ENCODE results near the gene RXFP3.
"Not testable (repeated sequence)": the region's sequence is repeated elsewhere in the genome, so short reads cannot be mapped to it uniquely, and the experiment has no call there.

The RXFP3 gene

GRCh38 chr5:33936381-33937016 is at the start of gene RXFP3:
Gene RXFP3 (plus strand): TSS chr5:33936386. CDS start chr5:33936741, 355 bp downstream.
- H3K4me1 Mint-ChIP-seq (ENCODE audit: low read depth), result peaks cover 8% of the 10 kb centered on the region
- H3K36me3 Mint-ChIP-seq (ENCODE audit: low read depth), result no peaks in the 10 kb centered on the region
- H3K9me3 Mint-ChIP-seq, result no peaks in the 10 kb centered on the region
- H3K27ac Mint-ChIP-seq, result no peak within 1 kb of the TSS
- H3K4me3 Mint-ChIP-seq, result no peak within 1 kb of the TSS
- peaks cover 59% of the 10 kb centered on the region for H3K27me3 Mint-ChIP-seq

GRCh38 chr5:33887268-33887667 is 48.9 kb upstream of the RXFP3 start:
- Mint-ChIP-seq H3K4me3 (no peak overlapping the region), H3K4me1 (ENCODE audit: low read depth) (peaks cover 6% of the 10 kb centered on the region), H3K27ac (no peak overlapping the region), H3K36me3 (ENCODE audit: low read depth) (no peaks in the 10 kb centered on the region), H3K9me3 (no peaks in the 10 kb centered on the region), H3K27me3 (peaks cover 28% of the 10 kb centered on the region)

GRCh38 chr5:33888587-33888986 is 47.6 kb upstream of the RXFP3 start:
- no peak overlapping the region for H3K27ac Mint-ChIP-seq
- peaks cover 42% of the 10 kb centered on the region for H3K27me3 Mint-ChIP-seq
- H3K4me3 Mint-ChIP-seq, result no peak overlapping the region
- no peaks in the 10 kb centered on the region for H3K9me3 Mint-ChIP-seq
- H3K36me3 Mint-ChIP-seq (ENCODE audit: low read depth), result no peaks in the 10 kb centered on the region
- peaks cover 6% of the 10 kb centered on the region for H3K4me1 Mint-ChIP-seq (ENCODE audit: low read depth)

- no peaks in the 10 kb centered on the region for H3K36me3 Mint-ChIP-seq (ENCODE audit: low read depth)
- peaks cover 6% of the 10 kb centered on the region for H3K4me1 Mint-ChIP-seq (ENCODE audit: low read depth)
- H3K27ac Mint-ChIP-seq, result no peak overlapping the region
- no peaks in the 10 kb centered on the region for H3K9me3 Mint-ChIP-seq
- no peak overlapping the region for H3K4me3 Mint-ChIP-seq
- peaks cover 53% of the 10 kb centered on the region for H3K27me3 Mint-ChIP-seq
Observed at GRCh38 chr5:33890131-33891032, 45.8 kb upstream of the RXFP3 start.

- Mint-ChIP-seq H3K27me3 (peaks cover 61% of the 10 kb centered on the region), H3K4me3 (no peak overlapping the region), H3K36me3 (ENCODE audit: low read depth) (no peaks in the 10 kb centered on the region), H3K9me3 (no peaks in the 10 kb centered on the region), H3K4me1 (ENCODE audit: low read depth) (peaks cover 6% of the 10 kb centered on the region), H3K27ac (no peak overlapping the region)
Observed at GRCh38 chr5:33891446-33891787, 44.8 kb upstream of the RXFP3 start.

- no peaks in the 10 kb centered on the region for H3K9me3 Mint-ChIP-seq
- peaks cover 6% of the 10 kb centered on the region for H3K4me1 Mint-ChIP-seq (ENCODE audit: low read depth)
- peaks cover 65% of the 10 kb centered on the region for H3K27me3 Mint-ChIP-seq
- H3K27ac Mint-ChIP-seq, result no peak within 1 kb of the TSS
- no peak within 1 kb of the TSS for H3K4me3 Mint-ChIP-seq
- H3K36me3 Mint-ChIP-seq (ENCODE audit: low read depth), result no peaks in the 10 kb centered on the region
Observed at GRCh38 chr5:33891788-33892619, 44.2 kb upstream of the RXFP3 start, which contains the start of gene ADAMTS12. Gene ADAMTS12 (minus strand): TSS chr5:33891990. CDS start chr5:33891856, 134 bp downstream.

- Mint-ChIP-seq H3K27me3 (peaks cover 62% of the 10 kb centered on the region), H3K4me1 (ENCODE audit: low read depth) (peaks cover 6% of the 10 kb centered on the region), H3K9me3 (no peaks in the 10 kb centered on the region), H3K27ac (no peak overlapping the region), H3K4me3 (no peak overlapping the region), H3K36me3 (ENCODE audit: low read depth) (no peaks in the 10 kb centered on the region)
Observed at GRCh38 chr5:33892620-33893137, 43.5 kb upstream of the RXFP3 start.

- Mint-ChIP-seq H3K27me3 (peaks cover 49% of the 10 kb centered on the region), H3K9me3 (no peaks in the 10 kb centered on the region), H3K4me1 (ENCODE audit: low read depth) (peaks cover 6% of the 10 kb centered on the region), H3K27ac (no peak overlapping the region), H3K36me3 (ENCODE audit: low read depth) (no peaks in the 10 kb centered on the region), H3K4me3 (no peak overlapping the region)
Observed at GRCh38 chr5:33894566-33894965, 41.6 kb upstream of the RXFP3 start.

- H3K36me3 Mint-ChIP-seq (ENCODE audit: low read depth), result no peaks in the 10 kb centered on the region
- H3K4me1 Mint-ChIP-seq (ENCODE audit: low read depth), result no peaks in the 10 kb centered on the region
- no peak overlapping the region for H3K4me3 Mint-ChIP-seq
- no peak overlapping the region for H3K27ac Mint-ChIP-seq
- peaks cover 6% of the 10 kb centered on the region for H3K27me3 Mint-ChIP-seq
- H3K9me3 Mint-ChIP-seq, result peaks cover 14% of the 10 kb centered on the region
Observed at GRCh38 chr5:33901156-33901555, 35.0 kb upstream of the RXFP3 start.

- Mint-ChIP-seq H3K27me3 (no peaks in the 10 kb centered on the region), H3K4me3 (no peak overlapping the region), H3K36me3 (ENCODE audit: low read depth) (no peaks in the 10 kb centered on the region), H3K4me1 (ENCODE audit: low read depth) (no peaks in the 10 kb centered on the region), H3K9me3 (peaks cover 20% of the 10 kb centered on the region), H3K27ac (no peak overlapping the region)
Observed at GRCh38 chr5:33903118-33903517, 33.1 kb upstream of the RXFP3 start.

GRCh38 chr5:33905381-33905780 is 30.8 kb upstream of the RXFP3 start:
- Mint-ChIP-seq H3K4me1 (ENCODE audit: low read depth) (no peaks in the 10 kb centered on the region), H3K4me3 (no peak overlapping the region), H3K36me3 (ENCODE audit: low read depth) (no peaks in the 10 kb centered on the region), H3K27me3 (no peaks in the 10 kb centered on the region), H3K9me3 (peaks cover 30% of the 10 kb centered on the region), H3K27ac (no peak overlapping the region)

- H3K36me3 Mint-ChIP-seq (ENCODE audit: low read depth); H3K4me3 Mint-ChIP-seq; H3K27ac Mint-ChIP-seq; H3K27me3 Mint-ChIP-seq; H3K4me1 Mint-ChIP-seq (ENCODE audit: low read depth): not testable (repeated sequence)
- H3K9me3 Mint-ChIP-seq, result peaks cover 30% of the 10 kb centered on the region
Observed at GRCh38 chr5:33906248-33906647, 29.9 kb upstream of the RXFP3 start.

GRCh38 chr5:33914844-33915243 is 21.3 kb upstream of the RXFP3 start:
- not testable (repeated sequence) for H3K36me3 Mint-ChIP-seq (ENCODE audit: low read depth); H3K4me3 Mint-ChIP-seq; H3K27ac Mint-ChIP-seq; H3K4me1 Mint-ChIP-seq (ENCODE audit: low read depth); H3K27me3 Mint-ChIP-seq
- H3K9me3 Mint-ChIP-seq, result peaks cover 27% of the 10 kb centered on the region

GRCh38 chr5:33921002-33921401 is 15.2 kb upstream of the RXFP3 start:
- Mint-ChIP-seq H3K27me3 (peaks cover 20% of the 10 kb centered on the region), H3K4me3 (no peak overlapping the region), H3K4me1 (ENCODE audit: low read depth) (no peaks in the 10 kb centered on the region), H3K36me3 (ENCODE audit: low read depth) (no peaks in the 10 kb centered on the region), H3K27ac (no peak overlapping the region), H3K9me3 (peaks cover 18% of the 10 kb centered on the region)

GRCh38 chr5:33925278-33925677 is 10.9 kb upstream of the RXFP3 start:
- peaks cover 23% of the 10 kb centered on the region for H3K27me3 Mint-ChIP-seq
- no peaks in the 10 kb centered on the region for H3K4me1 Mint-ChIP-seq (ENCODE audit: low read depth)
- H3K27ac Mint-ChIP-seq, result no peak overlapping the region
- no peaks in the 10 kb centered on the region for H3K9me3 Mint-ChIP-seq
- no peak overlapping the region for H3K4me3 Mint-ChIP-seq
- H3K36me3 Mint-ChIP-seq (ENCODE audit: low read depth), result no peaks in the 10 kb centered on the region

All from stimulated activated naive CD8-positive, alpha-beta T cell treated with anti-CD3 and anti-CD28 coated beads, Interleukin-15, Interleukin-2, amounts not matched to agents 100 ng/mL and 50 ng/mL, for 24 hours (primary cell).